K562 (cell line): ENCODE measurements around the gene NPM3. TPM values are rescaled to one million over a fixed set of nuclear protein-coding genes. Genes with fewer than 3 reads are reported as not detected.

ENCODE experiments used
- ATAC-seq: fragments of 200-7000 bp; cut with Tn5 transposase; 3 replicates; pipeline ENCODE4 v1.9.1; 2020; ENCODE audit warnings: moderate library complexity
- BruUV-seq: library from RNA; stranded (reverse); fragments of 400-500 nt; replicated peaks from 2 replicates; lab custom pipeline; 2021; lab: Mats Ljungman, UMichigan
- CTCF ChIA-PET: fragments of 300-600 bp; formaldehyde crosslinking; extraction: SDS; loops from one replicate; lab custom pipeline; 2021; ENCODE audit warnings: low intra/inter-chr PET ratio; lab: Yijun Ruan, JAX
- POLR2A ChIA-PET: fragments of 300-600, 350-650 bp; sonication (Branson Sonifier 250); formaldehyde crosslinking; extraction: SDS; loops from one replicate; lab custom pipeline; 2021; ENCODE audit warnings: antibody characterized with exemption, inconsistent platforms; lab: Yijun Ruan, JAX
- DNase-seq, 4 experiments: peaks; one replicate each; pipeline versions ENCODE4 v3.0.0 to v3.0.0-alpha.2; 2011 to 2018; ENCODE audit warnings: low spot score in 3 of 4, mixed read lengths in 3 of 4; ENCODE audit errors: extremely low read depth in 1 of 4
- FAIRE-seq: peaks from 2 replicates; lab custom pipeline; 2011; peaks lifted over from hg19 to GRCh38; lab: Jason Lieb, UNC
- H2AFZ ChIP-seq: 2 replicates; pipeline ENCODE4 v1.6.0; 2011; ENCODE audit warnings: low read depth, low read length, control low read depth, inconsistent platforms
- H3K27ac ChIP-seq: fragments of 200-600 bp; 3 replicates; pipeline ENCODE4 v1.8.0; 2011; ENCODE audit warnings: low read depth, mild to moderate bottlenecking, control low read depth, inconsistent platforms, low read length, moderate library complexity, mixed read lengths; ENCODE audit errors: extremely low read depth
- H3K27me3 ChIP-seq, 2 experiments: fragments of 300-600 bp in 1 of 2; 2 replicates in 1 of 2; 3 replicates in 1 of 2; pipeline versions ENCODE4 v1.6.0 to v1.8.0; 2011; ENCODE audit warnings: inconsistent platforms in 2 of 2, low read length in 2 of 2, mild to moderate bottlenecking in 1 of 2, mixed read lengths in 1 of 2, moderate library complexity in 1 of 2; ENCODE audit not compliant: control insufficient read depth in 2 of 2, insufficient read depth in 2 of 2
- H3K36me3 ChIP-seq: fragments of 300-600 bp; 3 replicates; pipeline ENCODE4 v1.8.0; 2011; ENCODE audit warnings: mild to moderate bottlenecking, low read length, inconsistent platforms; ENCODE audit not compliant: control insufficient read depth, insufficient read depth
- H3K4me1 ChIP-seq, 2 experiments: fragments of 200-600 bp in 1 of 2; replicated peaks in 1 of 2; 2 replicates in 1 of 2; 3 replicates in 1 of 2; pipeline versions ENCODE4 v1.5.1 to v1.8.0; 2011; ENCODE audit warnings: inconsistent platforms in 2 of 2, low read length in 2 of 2, mild to moderate bottlenecking in 1 of 2, mixed read lengths in 1 of 2, moderate library complexity in 1 of 2; ENCODE audit not compliant: control insufficient read depth in 2 of 2, insufficient read depth in 2 of 2
- H3K4me2 ChIP-seq: 2 replicates; pipeline ENCODE4 v1.6.1; 2011; ENCODE audit warnings: low read length, control low read depth, inconsistent platforms, mixed read lengths; ENCODE audit not compliant: insufficient read depth
- H3K4me3 ChIP-seq: fragments of 200-600 bp; sonication (generic), shearing (Covaris generic); 2 replicates; pipeline ENCODE4 v1.5.1; 2016; ENCODE audit warnings: control low read depth, inconsistent platforms
- H3K79me2 ChIP-seq: fragments of 200-600 bp; 3 replicates; pipeline ENCODE4 v1.8.0; 2011; ENCODE audit warnings: low read length, inconsistent platforms; ENCODE audit not compliant: control insufficient read depth, insufficient read depth
- H3K9ac ChIP-seq, 2 experiments: 2 replicates each; pipeline versions ENCODE4 v1.6.0 to v1.6.1; 2011; ENCODE audit warnings: low read depth in 2 of 2, low read length in 2 of 2, control low read depth in 1 of 2, inconsistent platforms in 1 of 2, mild to moderate bottlenecking in 1 of 2, mixed read lengths in 1 of 2; ENCODE audit not compliant: insufficient read depth in 1 of 2
- H3K9me1 ChIP-seq: one replicate; pipeline ENCODE4 v1.6.0; 2011; ENCODE audit warnings: inconsistent platforms, mild to moderate bottlenecking, low read length, moderate library complexity; ENCODE audit not compliant: control insufficient read depth, insufficient read depth
- H3K9me3 ChIP-seq: replicated peaks from 2 replicates; pipeline ENCODE4 v1.5.1; 2011; ENCODE audit warnings: low read depth, low read length, inconsistent platforms; ENCODE audit not compliant: control insufficient read depth, insufficient read depth
- H4K20me1 ChIP-seq: replicated peaks from 2 replicates; pipeline ENCODE4 v1.6.1; 2011; ENCODE audit warnings: low read length, inconsistent platforms, mixed read lengths; ENCODE audit not compliant: control insufficient read depth, insufficient read depth
- WGBS: fragments of 100-300 bp; shearing (Covaris generic); methylation state at CpG from one replicate; pipeline ENCODE4 v1.1.6; 2016; ENCODE audit warnings: low coverage, mixed read lengths; ENCODE audit not compliant: insufficient coverage; ENCODE audit errors: missing lambda C conversion rate; 5-methylcytosine and 5-hydroxymethylcytosine counted together
- in situ Hi-C: fragments of 300-500 bp; cut with MboI; formaldehyde crosslinking; loops from 4 replicates; pipeline ENCODE4 v1.15.0; 2018; ENCODE audit warnings: inconsistent platforms, mixed read lengths
- intact Hi-C: fragments of 100-400 bp; cut with micrococcal nuclease; formaldehyde crosslinking; loops from 2 replicates; pipeline ENCODE4 v1.14.2; 2022
- polyA plus RNA-seq, 8 experiments: library from polyadenylated mRNA; depleted of rRNA in 4 of 8; stranded (reverse) in 5 of 8; unstranded in 3 of 8; fragments of >200 nt; fragmentation: Nextera tagmentation in 2 of 8; fragmentation: Illumina TruSeq in 1 of 8; extraction: Ambion mirVana in 2 of 8; extraction: Trizol in 1 of 8; gene quantifications; 2 replicates each; pipeline versions ENCODE4 v1.2.1 to v1.2.3, GENCODE V29; 2011 to 2014; ENCODE audit warnings: inconsistent platforms in 1 of 8, missing spikeins in 1 of 8
- total RNA-seq, 7 experiments: library from RNA; depleted of rRNA in 6 of 7; stranded (reverse); fragments of >200 nt in 6 of 7; fragmentation: Illumina TruSeq in 2 of 7; extraction: Trizol in 2 of 7; gene quantifications; 2 replicates each; pipeline versions ENCODE4 v1.2.1 to v1.2.3, GENCODE V29; 2011 to 2021; ENCODE audit warnings: low replicate concordance in 1 of 7
- TF ChIP-seq, protein P1 (sequence below): sonication (generic); formaldehyde crosslinking; IDR thresholded peaks from 2 replicates; pipeline ENCODE4 v1.8.1; 2023; ENCODE audit warnings: mild to moderate bottlenecking, missing genetic modification reagents
- TF ChIP-seq, protein P2 (sequence below): fragments of 450-650 bp; IDR thresholded peaks from 2 replicates; pipeline ENCODE4 v1.6.1; 2018; ENCODE audit not compliant: partially characterized antibody

The NPM3 gene
- total and polyA plus RNA-seq, 9 of the 15 experiments (the other 6 are each of a cell fraction or from before 2014, with no cell fraction given), result 15.2 to 239 (median 114) TPM

GRCh38 chr10:101826852-101827434 is 43.7 kb upstream of the NPM3 start:
- TF ChIP-seq, protein P1, sequence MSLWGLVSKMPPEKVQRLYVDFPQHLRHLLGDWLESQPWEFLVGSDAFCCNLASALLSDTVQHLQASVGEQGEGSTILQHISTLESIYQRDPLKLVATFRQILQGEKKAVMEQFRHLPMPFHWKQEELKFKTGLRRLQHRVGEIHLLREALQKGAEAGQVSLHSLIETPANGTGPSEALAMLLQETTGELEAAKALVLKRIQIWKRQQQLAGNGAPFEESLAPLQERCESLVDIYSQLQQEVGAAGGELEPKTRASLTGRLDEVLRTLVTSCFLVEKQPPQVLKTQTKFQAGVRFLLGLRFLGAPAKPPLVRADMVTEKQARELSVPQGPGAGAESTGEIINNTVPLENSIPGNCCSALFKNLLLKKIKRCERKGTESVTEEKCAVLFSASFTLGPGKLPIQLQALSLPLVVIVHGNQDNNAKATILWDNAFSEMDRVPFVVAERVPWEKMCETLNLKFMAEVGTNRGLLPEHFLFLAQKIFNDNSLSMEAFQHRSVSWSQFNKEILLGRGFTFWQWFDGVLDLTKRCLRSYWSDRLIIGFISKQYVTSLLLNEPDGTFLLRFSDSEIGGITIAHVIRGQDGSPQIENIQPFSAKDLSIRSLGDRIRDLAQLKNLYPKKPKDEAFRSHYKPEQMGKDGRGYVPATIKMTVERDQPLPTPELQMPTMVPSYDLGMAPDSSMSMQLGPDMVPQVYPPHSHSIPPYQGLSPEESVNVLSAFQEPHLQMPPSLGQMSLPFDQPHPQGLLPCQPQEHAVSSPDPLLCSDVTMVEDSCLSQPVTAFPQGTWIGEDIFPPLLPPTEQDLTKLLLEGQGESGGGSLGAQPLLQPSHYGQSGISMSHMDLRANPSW (CRISPR knock-in tag), result no peak
- TF ChIP-seq, protein P2, sequence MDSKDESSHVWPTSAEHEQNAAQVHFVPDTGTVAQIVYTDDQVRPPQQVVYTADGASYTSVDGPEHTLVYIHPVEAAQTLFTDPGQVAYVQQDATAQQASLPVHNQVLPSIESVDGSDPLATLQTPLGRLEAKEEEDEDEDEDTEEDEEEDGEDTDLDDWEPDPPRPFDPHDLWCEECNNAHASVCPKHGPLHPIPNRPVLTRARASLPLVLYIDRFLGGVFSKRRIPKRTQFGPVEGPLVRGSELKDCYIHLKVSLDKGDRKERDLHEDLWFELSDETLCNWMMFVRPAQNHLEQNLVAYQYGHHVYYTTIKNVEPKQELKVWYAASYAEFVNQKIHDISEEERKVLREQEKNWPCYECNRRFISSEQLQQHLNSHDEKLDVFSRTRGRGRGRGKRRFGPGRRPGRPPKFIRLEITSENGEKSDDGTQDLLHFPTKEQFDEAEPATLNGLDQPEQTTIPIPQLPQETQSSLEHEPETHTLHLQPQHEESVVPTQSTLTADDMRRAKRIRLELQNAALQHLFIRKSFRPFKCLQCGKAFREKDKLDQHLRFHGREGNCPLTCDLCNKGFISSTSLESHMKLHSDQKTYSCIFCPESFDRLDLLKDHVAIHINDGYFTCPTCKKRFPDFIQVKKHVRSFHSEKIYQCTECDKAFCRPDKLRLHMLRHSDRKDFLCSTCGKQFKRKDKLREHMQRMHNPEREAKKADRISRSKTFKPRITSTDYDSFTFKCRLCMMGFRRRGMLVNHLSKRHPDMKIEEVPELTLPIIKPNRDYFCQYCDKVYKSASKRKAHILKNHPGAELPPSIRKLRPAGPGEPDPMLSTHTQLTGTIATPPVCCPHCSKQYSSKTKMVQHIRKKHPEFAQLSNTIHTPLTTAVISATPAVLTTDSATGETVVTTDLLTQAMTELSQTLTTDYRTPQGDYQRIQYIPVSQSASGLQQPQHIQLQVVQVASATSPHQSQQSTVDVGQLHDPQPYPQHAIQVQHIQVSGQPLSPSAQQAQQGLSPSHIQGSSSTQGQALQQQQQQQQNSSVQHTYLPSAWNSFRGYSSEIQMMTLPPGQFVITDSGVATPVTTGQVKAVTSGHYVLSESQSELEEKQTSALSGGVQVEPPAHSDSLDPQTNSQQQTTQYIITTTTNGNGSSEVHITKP, result peak; percentile 81
- in situ Hi-C loops, result loop anchor here (25.0 kb wide), 4 partner anchors 535 to 785 kb away; partner anchors contain the start of genes ACTR1A, CUEDC2 and SUFU
- Histone ChIP-seq H3K9ac (peak overlapping the region in 1 of 2 experiments; percentile 23; a peak in 1 of 4 replicates), H3K9me1 (peaks cover 9% of the 10 kb centered on the region), H3K36me3 (peaks cover 31% of the 10 kb centered on the region; the same call in 2 of the 3 replicates), H3K9me3 (no peaks in the 10 kb centered on the region), H2AFZ (no peak overlapping the region), H3K4me3 (no peak overlapping the region), H3K27ac (no peak overlapping the region), H3K4me2 (no peak overlapping the region), H4K20me1 (0 out of 2 replicates have a peak, but pooled peaks cover 6% of the 10 kb centered on the region), H3K4me1 (peaks cover 42 to 58% of the 10 kb centered on the region in 2 experiments), H3K27me3 (no peaks in the 10 kb centered on the region), H3K79me2 (peaks cover 18% of the 10 kb centered on the region)
- POLR2A ChIA-PET, result interaction anchor here (0.7 to 1.3 kb wide), 3 partner anchors 9 to 757 kb away, joined by 3 to 5 read pairs (median 3); partner anchors contain the start of gene OGA
- DNase-seq (peak in 3 of 4 experiments; percentile 1 to 3 (median 2)), FAIRE-seq (no peak), ATAC-seq (no peak)
- CTCF ChIA-PET, result no interaction called here
- whole genome bisulfite sequencing, result 86% methylated on average over 2 of the region's 5 CpGs
- intact Hi-C loops, result no loop called here
- BruUV-seq, result no TSS peak
